MM.1S (cell line): ENCODE data around the gene TACC2.

Experiments
- EZH2 ChIP-seq: fragments of 300-600 bp; sonication (generic); optimal IDR thresholded peaks from 2 replicates; pipeline ENCODE3; 2017; ENCODE audit warnings: low read depth, mild to moderate bottlenecking, antibody characterized with exemption, low read length, mixed read lengths
- TF ChIP-seq, protein P1 (sequence below): fragments of 300-600 bp; sonication (generic); IDR thresholded peaks from 2 replicates; pipeline ENCODE4 v1.5.1; 2016; ENCODE audit warnings: antibody characterized with exemption, low read length, mixed read lengths

DNA sequence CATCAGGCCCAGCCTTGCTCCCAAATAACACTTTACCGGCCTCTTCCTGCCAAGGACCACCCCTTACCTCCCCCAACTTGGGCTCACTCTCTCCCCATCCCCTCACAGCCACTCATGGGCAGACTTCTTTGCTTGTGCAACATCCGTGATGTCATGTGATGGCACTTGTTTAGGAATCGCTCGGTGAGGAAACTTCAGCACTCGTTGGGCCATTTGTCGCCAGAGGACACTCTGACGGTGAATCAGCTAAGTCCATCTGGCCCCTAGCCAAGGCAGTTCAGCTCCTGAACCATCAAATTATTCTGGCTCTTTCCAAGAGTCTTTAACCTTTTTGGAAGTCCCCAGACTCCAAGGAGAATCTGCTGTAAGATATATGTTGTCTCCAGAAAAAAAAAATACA, 301.4 kb downstream of the TACC2 start:
- TF ChIP-seq EZH2 = no peak
- TF ChIP-seq, protein P1, sequence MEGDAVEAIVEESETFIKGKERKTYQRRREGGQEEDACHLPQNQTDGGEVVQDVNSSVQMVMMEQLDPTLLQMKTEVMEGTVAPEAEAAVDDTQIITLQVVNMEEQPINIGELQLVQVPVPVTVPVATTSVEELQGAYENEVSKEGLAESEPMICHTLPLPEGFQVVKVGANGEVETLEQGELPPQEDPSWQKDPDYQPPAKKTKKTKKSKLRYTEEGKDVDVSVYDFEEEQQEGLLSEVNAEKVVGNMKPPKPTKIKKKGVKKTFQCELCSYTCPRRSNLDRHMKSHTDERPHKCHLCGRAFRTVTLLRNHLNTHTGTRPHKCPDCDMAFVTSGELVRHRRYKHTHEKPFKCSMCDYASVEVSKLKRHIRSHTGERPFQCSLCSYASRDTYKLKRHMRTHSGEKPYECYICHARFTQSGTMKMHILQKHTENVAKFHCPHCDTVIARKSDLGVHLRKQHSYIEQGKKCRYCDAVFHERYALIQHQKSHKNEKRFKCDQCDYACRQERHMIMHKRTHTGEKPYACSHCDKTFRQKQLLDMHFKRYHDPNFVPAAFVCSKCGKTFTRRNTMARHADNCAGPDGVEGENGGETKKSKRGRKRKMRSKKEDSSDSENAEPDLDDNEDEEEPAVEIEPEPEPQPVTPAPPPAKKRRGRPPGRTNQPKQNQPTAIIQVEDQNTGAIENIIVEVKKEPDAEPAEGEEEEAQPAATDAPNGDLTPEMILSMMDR = no peak
